GM23338 (cell line): ENCODE data around the gene NRF1. TPM values are rescaled to one million over a fixed set of nuclear protein-coding genes. Genes with fewer than 3 reads are reported as not detected.

Source experiments
- ATAC-seq: fragments of 200-7000 bp; cut with Tn5 transposase; 3 replicates; pipeline ENCODE4 v1.9.1; 2020
- DNase-seq: peaks from one replicate; pipeline ENCODE4 v3.0.0-alpha.2; 2015; ENCODE audit warnings: low spot score
- H2AFZ ChIP-seq: fragments of 200-600 bp; sonication (generic); 2 replicates; pipeline ENCODE4 v1.8.0; 2016; ENCODE audit warnings: antibody characterized with exemption, mild to moderate bottlenecking, moderate library complexity
- H3F3A ChIP-seq: fragments of 200-600 bp; sonication (generic); replicated peaks from 2 replicates; pipeline ENCODE4 v1.8.0; 2017; ENCODE audit warnings: antibody characterized with exemption, mixed run types, low read depth
- H3K27ac ChIP-seq: fragments of 200-600 bp; sonication (generic); 2 replicates; pipeline ENCODE4 v1.6.1; 2016; ENCODE audit warnings: low read depth
- H3K27me3 ChIP-seq: fragments of 200-600 bp; sonication (generic); 2 replicates; pipeline ENCODE4 v1.8.0; 2016; ENCODE audit warnings: mild to moderate bottlenecking, mixed run types, moderate library complexity; ENCODE audit not compliant: insufficient read depth
- H3K36me3 ChIP-seq: fragments of 200-600 bp; sonication (generic); 2 replicates; pipeline ENCODE4 v1.8.0; 2016; ENCODE audit warnings: mild to moderate bottlenecking; ENCODE audit not compliant: insufficient read depth
- H3K4me1 ChIP-seq: fragments of 200-600 bp; sonication (generic); 2 replicates; pipeline ENCODE4 v1.8.0; 2016; ENCODE audit warnings: mild to moderate bottlenecking, moderate library complexity; ENCODE audit not compliant: insufficient read depth
- H3K4me2 ChIP-seq: fragments of 200-600 bp; sonication (generic); 2 replicates; pipeline ENCODE4 v1.7.1; 2017; ENCODE audit warnings: mixed run types
- H3K4me3 ChIP-seq: fragments of 200-600 bp; sonication (generic); 2 replicates; pipeline ENCODE4 v1.6.1; 2016; ENCODE audit warnings: mixed run types
- H3K79me2 ChIP-seq: fragments of 200-600 bp; sonication (generic); replicated peaks from 2 replicates; pipeline ENCODE4 v1.8.0; 2017; ENCODE audit warnings: mild to moderate bottlenecking; ENCODE audit not compliant: insufficient read depth
- H3K9me2 ChIP-seq: fragments of 200-600 bp; sonication (generic); 2 replicates; pipeline ENCODE4 v1.8.0; 2017; ENCODE audit not compliant: insufficient read depth
- H4K20me1 ChIP-seq: fragments of 200-600 bp; sonication (generic); replicated peaks from 2 replicates; pipeline ENCODE4 v1.8.0; 2017; ENCODE audit warnings: mild to moderate bottlenecking; ENCODE audit not compliant: insufficient read depth
- H3K27ac Mint-ChIP-seq: 2 replicates; pipeline ENCODE4 v1.8.0; 2020; ENCODE audit warnings: inconsistent platforms, mild to moderate bottlenecking, moderate library complexity, mixed read lengths
- H3K27me3 Mint-ChIP-seq: 3 replicates; pipeline ENCODE4 v1.8.0; 2022; ENCODE audit warnings: low read depth, mild to moderate bottlenecking, moderate library complexity, mixed read lengths, inconsistent platforms; ENCODE audit not compliant: insufficient read depth, poor library complexity
- H3K36me3 Mint-ChIP-seq: 3 replicates; pipeline ENCODE4 v1.8.0; 2021; ENCODE audit warnings: low read depth, mild to moderate bottlenecking, inconsistent platforms, moderate library complexity, mixed read lengths
- H3K4me1 Mint-ChIP-seq: 3 replicates; pipeline ENCODE4 v1.8.0; 2020; ENCODE audit warnings: mild to moderate bottlenecking, inconsistent platforms, mixed read lengths
- H3K4me3 Mint-ChIP-seq: 3 replicates; pipeline ENCODE4 v1.8.0; 2021; ENCODE audit warnings: moderate library complexity, mild to moderate bottlenecking, inconsistent platforms, mixed read lengths
- H3K9me3 Mint-ChIP-seq: 3 replicates; pipeline ENCODE4 v1.8.0; 2020; ENCODE audit warnings: moderate library complexity, mild to moderate bottlenecking, inconsistent platforms, mixed read lengths
- CTCF ChIP-seq, 2 experiments: fragments of 200-600 bp in 1 of 2; sonication (generic) in 1 of 2; conservative IDR thresholded peaks; 2 replicates each; pipeline versions ENCODE4 v1.5.1 to v1.6.1; 2016 to 2017; ENCODE audit warnings: antibody characterized with exemption in 2 of 2, low read depth in 2 of 2, mild to moderate bottlenecking in 2 of 2, moderate library complexity in 1 of 2
- EZH2 ChIP-seq: fragments of 200-600 bp; sonication (generic); IDR thresholded peaks from one replicate; pipeline ENCODE4 v1.8.0; 2017; ENCODE audit warnings: antibody characterized with exemption, mild to moderate bottlenecking, low read depth; ENCODE audit not compliant: unreplicated experiment
- POLR2AphosphoS5 ChIP-seq: IDR thresholded peaks from 2 replicates; pipeline ENCODE4 v1.6.1; 2016; ENCODE audit warnings: antibody characterized with exemption, low read depth
- polyA plus RNA-seq: library from polyadenylated mRNA; unstranded; fragments of >200 nt; fragmentation: Nextera tagmentation; extraction: Ambion mirVana; gene quantifications from 2 replicates; pipeline ENCODE4 v1.2.1, GENCODE V29; 2016
- total RNA-seq: library from RNA; depleted of rRNA; stranded (reverse); fragments of >200 nt; shearing (Covaris generic); gene quantifications from 2 replicates; pipeline ENCODE4 v1.2.3, GENCODE V29; 2014
- TF ChIP-seq, protein P1 (sequence below): fragments of 250-450 bp; sonication (Bioruptor Pico); IDR thresholded peaks from 2 replicates; pipeline ENCODE4 v1.5.0; 2020; ENCODE audit warnings: mild to moderate bottlenecking, moderate library complexity
- TF ChIP-seq, protein P2 (sequence below): IDR thresholded peaks from one replicate; pipeline ENCODE4 v1.6.1; 2018; ENCODE audit warnings: antibody characterized with exemption; ENCODE audit not compliant: unreplicated experiment

Gene NRF1
- total and polyA plus RNA-seq, 2 experiments from 2014 or later, result 5.3 to 24.6 TPM

GRCh38 chr7:129615018-129615417 lies 3.5 kb downstream of the NRF1 start (continued):
- TF ChIP-seq, protein P1, sequence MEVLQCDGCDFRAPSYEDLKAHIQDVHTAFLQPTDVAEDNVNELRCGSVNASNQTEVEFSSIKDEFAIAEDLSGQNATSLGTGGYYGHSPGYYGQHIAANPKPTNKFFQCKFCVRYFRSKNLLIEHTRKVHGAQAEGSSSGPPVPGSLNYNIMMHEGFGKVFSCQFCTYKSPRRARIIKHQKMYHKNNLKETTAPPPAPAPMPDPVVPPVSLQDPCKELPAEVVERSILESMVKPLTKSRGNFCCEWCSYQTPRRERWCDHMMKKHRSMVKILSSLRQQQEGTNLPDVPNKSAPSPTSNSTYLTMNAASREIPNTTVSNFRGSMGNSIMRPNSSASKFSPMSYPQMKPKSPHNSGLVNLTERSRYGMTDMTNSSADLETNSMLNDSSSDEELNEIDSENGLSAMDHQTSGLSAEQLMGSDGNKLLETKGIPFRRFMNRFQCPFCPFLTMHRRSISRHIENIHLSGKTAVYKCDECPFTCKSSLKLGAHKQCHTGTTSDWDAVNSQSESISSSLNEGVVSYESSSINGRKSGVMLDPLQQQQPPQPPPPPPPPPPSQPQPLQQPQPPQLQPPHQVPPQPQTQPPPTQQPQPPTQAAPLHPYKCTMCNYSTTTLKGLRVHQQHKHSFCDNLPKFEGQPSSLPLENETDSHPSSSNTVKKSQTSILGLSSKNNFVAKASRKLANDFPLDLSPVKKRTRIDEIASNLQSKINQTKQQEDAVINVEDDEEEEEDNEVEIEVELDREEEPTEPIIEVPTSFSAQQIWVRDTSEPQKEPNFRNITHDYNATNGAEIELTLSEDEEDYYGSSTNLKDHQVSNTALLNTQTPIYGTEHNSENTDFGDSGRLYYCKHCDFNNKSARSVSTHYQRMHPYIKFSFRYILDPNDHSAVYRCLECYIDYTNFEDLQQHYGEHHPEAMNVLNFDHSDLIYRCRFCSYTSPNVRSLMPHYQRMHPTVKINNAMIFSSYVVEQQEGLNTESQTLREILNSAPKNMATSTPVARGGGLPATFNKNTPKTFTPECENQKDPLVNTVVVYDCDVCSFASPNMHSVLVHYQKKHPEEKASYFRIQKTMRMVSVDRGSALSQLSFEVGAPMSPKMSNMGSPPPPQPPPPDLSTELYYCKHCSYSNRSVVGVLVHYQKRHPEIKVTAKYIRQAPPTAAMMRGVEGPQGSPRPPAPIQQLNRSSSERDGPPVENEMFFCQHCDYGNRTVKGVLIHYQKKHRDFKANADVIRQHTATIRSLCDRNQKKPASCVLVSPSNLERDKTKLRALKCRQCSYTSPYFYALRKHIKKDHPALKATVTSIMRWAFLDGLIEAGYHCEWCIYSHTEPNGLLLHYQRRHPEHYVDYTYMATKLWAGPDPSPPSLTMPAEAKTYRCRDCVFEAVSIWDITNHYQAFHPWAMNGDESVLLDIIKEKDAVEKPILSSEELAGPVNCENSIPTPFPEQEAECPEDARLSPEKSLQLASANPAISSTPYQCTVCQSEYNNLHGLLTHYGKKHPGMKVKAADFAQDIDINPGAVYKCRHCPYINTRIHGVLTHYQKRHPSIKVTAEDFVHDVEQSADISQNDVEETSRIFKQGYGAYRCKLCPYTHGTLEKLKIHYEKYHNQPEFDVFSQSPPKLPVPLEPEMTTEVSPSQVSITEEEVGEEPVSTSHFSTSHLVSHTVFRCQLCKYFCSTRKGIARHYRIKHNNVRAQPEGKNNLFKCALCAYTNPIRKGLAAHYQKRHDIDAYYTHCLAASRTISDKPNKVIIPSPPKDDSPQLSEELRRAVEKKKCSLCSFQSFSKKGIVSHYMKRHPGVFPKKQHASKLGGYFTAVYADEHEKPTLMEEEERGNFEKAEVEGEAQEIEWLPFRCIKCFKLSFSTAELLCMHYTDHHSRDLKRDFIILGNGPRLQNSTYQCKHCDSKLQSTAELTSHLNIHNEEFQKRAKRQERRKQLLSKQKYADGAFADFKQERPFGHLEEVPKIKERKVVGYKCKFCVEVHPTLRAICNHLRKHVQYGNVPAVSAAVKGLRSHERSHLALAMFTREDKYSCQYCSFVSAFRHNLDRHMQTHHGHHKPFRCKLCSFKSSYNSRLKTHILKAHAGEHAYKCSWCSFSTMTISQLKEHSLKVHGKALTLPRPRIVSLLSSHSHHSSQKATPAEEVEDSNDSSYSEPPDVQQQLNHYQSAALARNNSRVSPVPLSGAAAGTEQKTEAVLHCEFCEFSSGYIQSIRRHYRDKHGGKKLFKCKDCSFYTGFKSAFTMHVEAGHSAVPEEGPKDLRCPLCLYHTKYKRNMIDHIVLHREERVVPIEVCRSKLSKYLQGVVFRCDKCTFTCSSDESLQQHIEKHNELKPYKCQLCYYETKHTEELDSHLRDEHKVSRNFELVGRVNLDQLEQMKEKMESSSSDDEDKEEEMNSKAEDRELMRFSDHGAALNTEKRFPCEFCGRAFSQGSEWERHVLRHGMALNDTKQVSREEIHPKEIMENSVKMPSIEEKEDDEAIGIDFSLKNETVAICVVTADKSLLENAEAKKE (CRISPR knock-in tag), result no peak
- TF ChIP-seq, protein P2, sequence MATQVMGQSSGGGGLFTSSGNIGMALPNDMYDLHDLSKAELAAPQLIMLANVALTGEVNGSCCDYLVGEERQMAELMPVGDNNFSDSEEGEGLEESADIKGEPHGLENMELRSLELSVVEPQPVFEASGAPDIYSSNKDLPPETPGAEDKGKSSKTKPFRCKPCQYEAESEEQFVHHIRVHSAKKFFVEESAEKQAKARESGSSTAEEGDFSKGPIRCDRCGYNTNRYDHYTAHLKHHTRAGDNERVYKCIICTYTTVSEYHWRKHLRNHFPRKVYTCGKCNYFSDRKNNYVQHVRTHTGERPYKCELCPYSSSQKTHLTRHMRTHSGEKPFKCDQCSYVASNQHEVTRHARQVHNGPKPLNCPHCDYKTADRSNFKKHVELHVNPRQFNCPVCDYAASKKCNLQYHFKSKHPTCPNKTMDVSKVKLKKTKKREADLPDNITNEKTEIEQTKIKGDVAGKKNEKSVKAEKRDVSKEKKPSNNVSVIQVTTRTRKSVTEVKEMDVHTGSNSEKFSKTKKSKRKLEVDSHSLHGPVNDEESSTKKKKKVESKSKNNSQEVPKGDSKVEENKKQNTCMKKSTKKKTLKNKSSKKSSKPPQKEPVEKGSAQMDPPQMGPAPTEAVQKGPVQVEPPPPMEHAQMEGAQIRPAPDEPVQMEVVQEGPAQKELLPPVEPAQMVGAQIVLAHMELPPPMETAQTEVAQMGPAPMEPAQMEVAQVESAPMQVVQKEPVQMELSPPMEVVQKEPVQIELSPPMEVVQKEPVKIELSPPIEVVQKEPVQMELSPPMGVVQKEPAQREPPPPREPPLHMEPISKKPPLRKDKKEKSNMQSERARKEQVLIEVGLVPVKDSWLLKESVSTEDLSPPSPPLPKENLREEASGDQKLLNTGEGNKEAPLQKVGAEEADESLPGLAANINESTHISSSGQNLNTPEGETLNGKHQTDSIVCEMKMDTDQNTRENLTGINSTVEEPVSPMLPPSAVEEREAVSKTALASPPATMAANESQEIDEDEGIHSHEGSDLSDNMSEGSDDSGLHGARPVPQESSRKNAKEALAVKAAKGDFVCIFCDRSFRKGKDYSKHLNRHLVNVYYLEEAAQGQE, result no peak
- no peak for TF ChIP-seq EZH2
- TF ChIP-seq POLR2AphosphoS5, result no peak

- peaks cover 37% of the 10 kb centered on the region for H3K4me1 Mint-ChIP-seq
- Histone ChIP-seq H3K4me3 (no peak overlapping the region), H3F3A (no peaks in the 10 kb centered on the region), H3K4me2 (0 out of 2 replicates have a peak overlapping the region, but pooled peaks have one; percentile 15), H3K36me3 (no peaks in the 10 kb centered on the region), H3K4me1 (peaks cover 39% of the 10 kb centered on the region), H3K9me2 (no peaks in the 10 kb centered on the region), H3K27me3 (no peaks in the 10 kb centered on the region), H4K20me1 (peaks cover 71% of the 10 kb centered on the region), H3K79me2 (peaks cover 91% of the 10 kb centered on the region), H3K27ac (no peak overlapping the region), H2AFZ (no peak overlapping the region)
- H3K27me3 Mint-ChIP-seq, result peaks cover 7% of the 10 kb centered on the region
- no peak overlapping the region for H3K27ac Mint-ChIP-seq
- H3K36me3 Mint-ChIP-seq, result no peaks in the 10 kb centered on the region; the same call in 2 of the 3 replicates
- no peaks in the 10 kb centered on the region for H3K9me3 Mint-ChIP-seq
- ATAC-seq (no peak), DNase-seq (no peak)
- H3K4me3 Mint-ChIP-seq, result no peak overlapping the region
- no peak for TF ChIP-seq CTCF (conservative IDR thresholded peaks at IDR 0.05; ENCODE audit: low read depth in 2 of 2)
- TF ChIP-seq, protein P2, result no peak
These were observed 5.0 kb downstream of the NRF1 start for GRCh38 chr7:129616530-129616929.
